SJCRH30 (cell line): ENCODE data around the gene SUCLG2. TPM values are rescaled to one million over a fixed set of nuclear protein-coding genes. Genes with fewer than 3 reads are reported as not detected.

Experiments
- DNase-seq, 2 experiments: peaks; one replicate each; pipeline ENCODE4 v3.0.0-alpha.2; 2015 to 2020
- H3K27ac ChIP-seq: fragments of 250-450 bp; sonication (Bioruptor Pico); 2 replicates; pipeline ENCODE4 v1.5.1; 2020; ENCODE audit warnings: mild to moderate bottlenecking, moderate library complexity
- H3K27me3 ChIP-seq: fragments of 250-450 bp; sonication (Bioruptor Pico); 2 replicates; pipeline ENCODE4 v1.5.1; 2020; ENCODE audit warnings: mild to moderate bottlenecking, moderate library complexity
- H3K36me3 ChIP-seq: fragments of 250-450 bp; sonication (Bioruptor Pico); 2 replicates; pipeline ENCODE4 v1.5.1; 2020; ENCODE audit warnings: mild to moderate bottlenecking, moderate library complexity
- H3K4me1 ChIP-seq: fragments of 250-450 bp; sonication (Bioruptor Pico); 2 replicates; pipeline ENCODE4 v1.5.1; 2020; ENCODE audit warnings: mild to moderate bottlenecking, moderate library complexity
- H3K4me3 ChIP-seq: fragments of 250-450 bp; sonication (Bioruptor Pico); 2 replicates; pipeline ENCODE4 v1.5.1; 2020; ENCODE audit warnings: mild to moderate bottlenecking, moderate library complexity
- H3K9me3 ChIP-seq: fragments of 250-450 bp; sonication (Bioruptor Pico); replicated peaks from 2 replicates; pipeline ENCODE4 v1.5.1; 2020; ENCODE audit warnings: mild to moderate bottlenecking, moderate library complexity
- total RNA-seq: library from RNA; depleted of rRNA; stranded (reverse); fragments of >200 nt; shearing (Covaris generic); gene quantifications from 2 replicates; pipeline ENCODE4 v1.2.3, GENCODE V29; 2014

SUCLG2 gene
- total RNA-seq, 1 experiment from 2014 or later, result 15.2 TPM

- Histone ChIP-seq H3K4me1 (no peaks in the 10 kb centered on the region), H3K27me3 (no peaks in the 10 kb centered on the region), H3K4me3 (no peak overlapping the region), H3K36me3 (no peaks in the 10 kb centered on the region), H3K27ac (no peak overlapping the region), H3K9me3 (no peaks in the 10 kb centered on the region)
- DNase-seq, result peak in 1 of 2 experiments; percentile 29
Measured at GRCh38 chr3:67381667-67382272, 272.6 kb downstream of the SUCLG2 start.

- H3K36me3 ChIP-seq, result no peaks in the 10 kb centered on the region
- H3K4me3 ChIP-seq, result no peak overlapping the region
- no peak for DNase-seq
- H3K4me1 ChIP-seq, result no peaks in the 10 kb centered on the region
- no peaks in the 10 kb centered on the region for H3K27me3 ChIP-seq
- no peaks in the 10 kb centered on the region for H3K9me3 ChIP-seq
- H3K27ac ChIP-seq, result no peak overlapping the region
Measured at GRCh38 chr3:67380118-67380517, 274.3 kb downstream of the SUCLG2 start.

GRCh38 chr3:67377299-67377698 lies 277.1 kb downstream of the SUCLG2 start:
- no peaks in the 10 kb centered on the region for H3K36me3 ChIP-seq
- no peaks in the 10 kb centered on the region for H3K27me3 ChIP-seq
- H3K27ac ChIP-seq, result no peak overlapping the region
- no peaks in the 10 kb centered on the region for H3K9me3 ChIP-seq
- H3K4me1 ChIP-seq, result no peaks in the 10 kb centered on the region
- DNase-seq, result no peak
- H3K4me3 ChIP-seq, result no peak overlapping the region

- no peaks in the 10 kb centered on the region for H3K9me3 ChIP-seq
- H3K27me3 ChIP-seq, result no peaks in the 10 kb centered on the region
- no peak overlapping the region for H3K4me3 ChIP-seq
- DNase-seq, result no peak
- H3K36me3 ChIP-seq, result no peaks in the 10 kb centered on the region
- H3K27ac ChIP-seq, result no peak overlapping the region
- no peaks in the 10 kb centered on the region for H3K4me1 ChIP-seq
Measured at GRCh38 chr3:67376416-67376815, 278.0 kb downstream of the SUCLG2 start.

GRCh38 chr3:67375976-67376375 lies 278.4 kb downstream of the SUCLG2 start:
- Histone ChIP-seq H3K27me3 (no peaks in the 10 kb centered on the region), H3K9me3 (no peaks in the 10 kb centered on the region), H3K36me3 (no peaks in the 10 kb centered on the region), H3K27ac (no peak overlapping the region), H3K4me1 (no peaks in the 10 kb centered on the region), H3K4me3 (no peak overlapping the region)
- no peak for DNase-seq

GRCh38 chr3:67362686-67363085 lies 291.7 kb downstream of the SUCLG2 start:
- Histone ChIP-seq H3K9me3 (no peaks in the 10 kb centered on the region), H3K36me3 (no peaks in the 10 kb centered on the region), H3K27me3 (no peaks in the 10 kb centered on the region), H3K4me3 (no peak overlapping the region), H3K27ac (no peak overlapping the region), H3K4me1 (no peaks in the 10 kb centered on the region)
- DNase-seq, result no peak

- Histone ChIP-seq H3K27me3 (no peaks in the 10 kb centered on the region), H3K27ac (no peak overlapping the region), H3K4me3 (no peak overlapping the region), H3K36me3 (no peaks in the 10 kb centered on the region), H3K9me3 (no peaks in the 10 kb centered on the region), H3K4me1 (no peaks in the 10 kb centered on the region)
- no peak for DNase-seq
Measured at GRCh38 chr3:67361770-67362169, 292.6 kb downstream of the SUCLG2 start.

GRCh38 chr3:67361323-67361722 lies 293.1 kb downstream of the SUCLG2 start:
- DNase-seq, result no peak
- Histone ChIP-seq H3K4me1 (no peaks in the 10 kb centered on the region), H3K36me3 (no peaks in the 10 kb centered on the region), H3K4me3 (no peak overlapping the region), H3K9me3 (no peaks in the 10 kb centered on the region), H3K27ac (no peak overlapping the region), H3K27me3 (no peaks in the 10 kb centered on the region)

GRCh38 chr3:67357610-67358458 lies 296.6 kb downstream of the SUCLG2 start:
- no peaks in the 10 kb centered on the region for H3K4me1 ChIP-seq
- H3K9me3 ChIP-seq, result no peaks in the 10 kb centered on the region
- H3K27ac ChIP-seq, result no peak overlapping the region
- H3K36me3 ChIP-seq, result no peaks in the 10 kb centered on the region
- no peak overlapping the region for H3K4me3 ChIP-seq
- no peaks in the 10 kb centered on the region for H3K27me3 ChIP-seq
- DNase-seq, result peak; percentile 17 to 58

- Histone ChIP-seq H3K27ac (no peak overlapping the region), H3K27me3 (no peaks in the 10 kb centered on the region), H3K4me3 (no peak overlapping the region), H3K36me3 (no peaks in the 10 kb centered on the region), H3K9me3 (no peaks in the 10 kb centered on the region), H3K4me1 (no peaks in the 10 kb centered on the region)
- peak in 1 of 2 experiments; percentile 1 for DNase-seq
Measured at GRCh38 chr3:67349551-67350174, 304.7 kb downstream of the SUCLG2 start.

GRCh38 chr3:67346081-67346480 lies 308.3 kb downstream of the SUCLG2 start:
- no peak overlapping the region for H3K4me3 ChIP-seq
- no peaks in the 10 kb centered on the region for H3K4me1 ChIP-seq
- no peaks in the 10 kb centered on the region for H3K27me3 ChIP-seq
- H3K36me3 ChIP-seq, result no peaks in the 10 kb centered on the region
- no peaks in the 10 kb centered on the region for H3K9me3 ChIP-seq
- no peak for DNase-seq
- no peak overlapping the region for H3K27ac ChIP-seq

- no peaks in the 10 kb centered on the region for H3K9me3 ChIP-seq
Measured at GRCh38 chr3:67335813-67336212, 318.6 kb downstream of the SUCLG2 start.

GRCh38 chr3:67334588-67334987 lies 319.8 kb downstream of the SUCLG2 start:
- no peak for DNase-seq
- H3K27ac ChIP-seq, result no peak overlapping the region

More at GRCh38 chr3:67335813-67336212, 318.6 kb downstream of the SUCLG2 start:
- Histone ChIP-seq H3K4me3 (no peak overlapping the region), H3K27ac (no peak overlapping the region), H3K36me3 (no peaks in the 10 kb centered on the region), H3K4me1 (no peaks in the 10 kb centered on the region), H3K27me3 (no peaks in the 10 kb centered on the region)
- DNase-seq, result peak; percentile 7 to 37

GRCh38 chr3:67329358-67329757 lies 325.1 kb downstream of the SUCLG2 start:
- Histone ChIP-seq H3K27ac (no peak overlapping the region), H3K36me3 (no peaks in the 10 kb centered on the region), H3K9me3 (no peaks in the 10 kb centered on the region), H3K4me1 (no peaks in the 10 kb centered on the region), H3K27me3 (no peaks in the 10 kb centered on the region), H3K4me3 (no peak overlapping the region)
- no peak for DNase-seq

More at GRCh38 chr3:67334588-67334987, 319.8 kb downstream of the SUCLG2 start:
- Histone ChIP-seq H3K9me3 (no peaks in the 10 kb centered on the region), H3K4me3 (no peak overlapping the region), H3K36me3 (no peaks in the 10 kb centered on the region), H3K4me1 (no peaks in the 10 kb centered on the region), H3K27me3 (no peaks in the 10 kb centered on the region)

GRCh38 chr3:67327582-67327981 lies 326.8 kb downstream of the SUCLG2 start:
- H3K4me1 ChIP-seq, result no peaks in the 10 kb centered on the region
- H3K27ac ChIP-seq, result no peak overlapping the region
- H3K27me3 ChIP-seq, result no peaks in the 10 kb centered on the region
- H3K4me3 ChIP-seq, result no peak overlapping the region
- H3K36me3 ChIP-seq, result no peaks in the 10 kb centered on the region
- DNase-seq, result no peak
- H3K9me3 ChIP-seq, result no peaks in the 10 kb centered on the region
